Smooth muscle cell (in vitro differentiated cells): ENCODE measurements around the gene RALGDS. TPM values are rescaled to one million over a fixed set of nuclear protein-coding genes. Genes with fewer than 3 reads are reported as not detected.

Source experiments
- DNase-seq: peaks from one replicate; lab custom pipeline; 2025; ENCODE audit not compliant: unreplicated experiment; lab: John Stamatoyannopoulos, UW
- H2AFZ ChIP-seq: fragments of 200-600 bp; sonication (generic); 2 replicates; pipeline ENCODE4 v1.6.0; 2016; ENCODE audit warnings: antibody characterized with exemption, low read depth, mild to moderate bottlenecking
- H3F3A ChIP-seq: fragments of 200-600 bp; sonication (generic); 2 replicates; pipeline ENCODE4 v1.6.0; 2017; ENCODE audit warnings: antibody characterized with exemption, low read depth
- H3K27ac ChIP-seq: fragments of 200-600 bp; sonication (generic); 2 replicates; pipeline ENCODE4 v1.5.1; 2016; ENCODE audit warnings: low read depth, mild to moderate bottlenecking
- H3K27me3 ChIP-seq: fragments of 200-600 bp; sonication (generic); 2 replicates; pipeline ENCODE4 v1.6.1; 2016; ENCODE audit warnings: low read depth, mild to moderate bottlenecking
- H3K36me3 ChIP-seq: fragments of 200-600 bp; sonication (generic); 2 replicates; pipeline ENCODE4 v1.5.1; 2016; ENCODE audit warnings: low read depth
- H3K4me1 ChIP-seq: fragments of 200-600 bp; sonication (generic); 2 replicates; pipeline ENCODE4 v1.5.1; 2016; ENCODE audit warnings: low read depth
- H3K4me2 ChIP-seq: fragments of 200-600 bp; sonication (generic); 2 replicates; pipeline ENCODE4 v1.6.0; 2016; ENCODE audit warnings: mild to moderate bottlenecking
- H3K4me3 ChIP-seq: fragments of 200-600 bp; sonication (generic); 2 replicates; pipeline ENCODE4 v1.5.1; 2016; ENCODE audit warnings: mild to moderate bottlenecking
- H3K79me2 ChIP-seq: fragments of 200-600 bp; sonication (generic); 2 replicates; pipeline ENCODE4 v1.6.0; 2016; ENCODE audit warnings: low read depth, mild to moderate bottlenecking
- H3K9ac ChIP-seq: fragments of 200-600 bp; sonication (generic); 2 replicates; pipeline ENCODE4 v1.6.0; 2016; ENCODE audit warnings: low read depth
- H3K9me3 ChIP-seq: fragments of 200-600 bp; sonication (generic); replicated peaks from 2 replicates; pipeline ENCODE4 v1.5.1; 2016; ENCODE audit warnings: low read depth
- H4K20me1 ChIP-seq: fragments of 200-600 bp; sonication (generic); 2 replicates; pipeline ENCODE4 v1.6.0; 2016; ENCODE audit warnings: low read depth
- WGBS: methylation state at CpG from one replicate; pipeline ENCODE4 v1.1.7; 2016; ENCODE audit warnings: low lambda C conversion rate; 5-methylcytosine and 5-hydroxymethylcytosine counted together
- polyA plus RNA-seq: library from polyadenylated mRNA; unstranded; fragments of >200 nt; fragmentation: Nextera tagmentation; extraction: Ambion mirVana; gene quantifications from 2 replicates; pipeline ENCODE4 v1.2.1, GENCODE V29; 2016
- total RNA-seq: library from RNA; depleted of rRNA; stranded (reverse); fragments of >200 nt; gene quantifications from 2 replicates; pipeline ENCODE4 v1.2.3, GENCODE V29; 2014
- TF ChIP-seq, protein P1 (sequence below): fragments of 200-600 bp; sonication (generic); IDR thresholded peaks from 2 replicates; pipeline ENCODE4 v1.5.1; 2017; ENCODE audit warnings: borderline replicate concordance, mild to moderate bottlenecking, antibody characterized with exemption; ENCODE audit not compliant: insufficient read depth, poor library complexity, severe bottlenecking

RALGDS gene
- total and polyA plus RNA-seq, 2 experiments from 2014 or later, result 27.8 to 37.7 TPM

DNA sequence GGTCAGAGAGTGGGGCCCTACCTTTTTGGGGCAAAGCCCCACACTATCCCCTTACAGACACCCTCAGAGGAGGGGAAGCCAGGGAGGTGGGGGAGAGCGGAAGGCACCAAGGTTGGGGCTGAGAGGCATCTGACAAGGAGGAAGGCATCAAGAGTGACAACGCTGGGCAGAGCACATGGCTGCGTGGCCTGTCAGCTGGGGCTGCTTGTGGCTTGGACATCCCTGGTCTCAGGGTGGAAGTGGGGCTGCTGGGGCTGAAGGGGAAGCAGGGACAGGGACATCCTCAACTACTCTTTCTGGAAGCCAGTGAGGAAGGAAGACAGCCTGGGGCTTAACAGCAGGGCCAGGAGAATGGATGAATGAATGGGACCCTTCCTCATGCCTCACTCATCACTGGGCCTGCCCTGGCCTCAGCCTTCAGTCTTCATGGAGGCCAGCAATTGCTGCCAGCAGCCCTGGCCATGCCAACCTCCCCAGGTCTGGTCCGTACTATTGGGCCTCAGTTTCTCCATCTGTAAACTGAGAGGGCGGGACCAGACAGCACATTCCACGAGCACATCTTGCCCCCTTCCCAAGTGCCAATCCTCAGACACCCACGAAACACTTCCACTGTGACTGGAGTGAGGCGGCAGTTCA, 993 bp upstream of the RALGDS start:
- peak overlapping the region; percentile 80 for H3K27ac ChIP-seq
- 87% methylated on average over 8 of the region's 8 CpGs for WGBS
- H4K20me1 ChIP-seq, result peaks cover 88% of the 10 kb centered on the region
- H3K4me1 ChIP-seq, result peaks cover 17% of the 10 kb centered on the region
- H3K9me3 ChIP-seq, result no peaks in the 10 kb centered on the region
- H3K4me2 ChIP-seq, result no peak overlapping the region
- DNase-seq, result no peak
- no peaks in the 10 kb centered on the region for H3K36me3 ChIP-seq
- no peak overlapping the region for H3K4me3 ChIP-seq
- no peaks in the 10 kb centered on the region for H3K27me3 ChIP-seq
- no peak overlapping the region for H3K9ac ChIP-seq
- TF ChIP-seq, protein P1, sequence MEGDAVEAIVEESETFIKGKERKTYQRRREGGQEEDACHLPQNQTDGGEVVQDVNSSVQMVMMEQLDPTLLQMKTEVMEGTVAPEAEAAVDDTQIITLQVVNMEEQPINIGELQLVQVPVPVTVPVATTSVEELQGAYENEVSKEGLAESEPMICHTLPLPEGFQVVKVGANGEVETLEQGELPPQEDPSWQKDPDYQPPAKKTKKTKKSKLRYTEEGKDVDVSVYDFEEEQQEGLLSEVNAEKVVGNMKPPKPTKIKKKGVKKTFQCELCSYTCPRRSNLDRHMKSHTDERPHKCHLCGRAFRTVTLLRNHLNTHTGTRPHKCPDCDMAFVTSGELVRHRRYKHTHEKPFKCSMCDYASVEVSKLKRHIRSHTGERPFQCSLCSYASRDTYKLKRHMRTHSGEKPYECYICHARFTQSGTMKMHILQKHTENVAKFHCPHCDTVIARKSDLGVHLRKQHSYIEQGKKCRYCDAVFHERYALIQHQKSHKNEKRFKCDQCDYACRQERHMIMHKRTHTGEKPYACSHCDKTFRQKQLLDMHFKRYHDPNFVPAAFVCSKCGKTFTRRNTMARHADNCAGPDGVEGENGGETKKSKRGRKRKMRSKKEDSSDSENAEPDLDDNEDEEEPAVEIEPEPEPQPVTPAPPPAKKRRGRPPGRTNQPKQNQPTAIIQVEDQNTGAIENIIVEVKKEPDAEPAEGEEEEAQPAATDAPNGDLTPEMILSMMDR, result no peak
- peaks cover 14% of the 10 kb centered on the region for H3K79me2 ChIP-seq
- peaks cover 12% of the 10 kb centered on the region for H3F3A ChIP-seq
- H2AFZ ChIP-seq, result no peak overlapping the region

DNA sequence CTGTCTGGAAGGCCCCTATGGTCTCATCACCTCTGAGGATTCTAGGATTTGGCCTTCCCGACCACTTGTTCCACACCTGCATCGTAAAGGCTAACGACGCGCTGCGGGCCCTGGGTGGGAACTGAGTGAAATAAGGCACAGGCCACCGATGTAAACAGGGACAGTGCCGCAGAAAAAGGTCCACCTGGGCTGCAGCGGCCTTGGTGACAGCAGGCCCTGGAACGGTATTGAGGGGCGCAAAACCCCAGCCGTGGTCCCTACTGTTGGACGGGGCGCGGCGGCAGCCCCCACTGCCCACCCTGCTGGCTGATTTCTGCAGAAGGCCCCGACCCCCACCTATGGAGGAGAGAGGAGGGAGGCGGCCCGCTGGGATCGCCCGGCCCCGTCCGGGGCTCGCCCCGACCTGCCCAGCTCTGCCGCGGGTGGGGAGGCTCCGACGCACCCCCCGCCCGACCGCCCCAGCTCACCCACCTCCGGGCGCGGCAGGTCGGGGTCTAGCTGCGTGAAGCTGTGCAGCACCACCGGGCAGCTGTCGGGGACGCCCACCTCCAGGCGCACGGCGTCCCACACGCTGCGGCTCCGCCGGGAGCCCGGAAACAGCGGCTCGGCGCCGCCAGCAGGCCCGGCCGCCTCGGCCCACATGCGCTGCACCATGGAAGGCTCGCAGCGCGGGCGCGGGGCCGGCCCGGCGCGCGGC, 391 bp downstream of the RALGDS start:
- peak overlapping the region; percentile 70 for H3K4me3 ChIP-seq
- no peaks in the 10 kb centered on the region for H3K36me3 ChIP-seq
- no peaks in the 10 kb centered on the region for H3K9me3 ChIP-seq
- H3K4me2 ChIP-seq, result peak overlapping the region; percentile 99
- peaks cover 18% of the 10 kb centered on the region for H3K4me1 ChIP-seq
- H3K27me3 ChIP-seq, result no peaks in the 10 kb centered on the region
- no peak overlapping the region for H2AFZ ChIP-seq
- H4K20me1 ChIP-seq, result peaks cover 86% of the 10 kb centered on the region
- peak overlapping the region; percentile 73 for H3K9ac ChIP-seq
- H3K27ac ChIP-seq, result no peak overlapping the region
- H3F3A ChIP-seq, result peaks cover 12% of the 10 kb centered on the region
- TF ChIP-seq, protein P1, result no peak
- WGBS, result 4% methylated on average over 50 of the region's 66 CpGs
- no peak for DNase-seq
- peaks cover 22% of the 10 kb centered on the region for H3K79me2 ChIP-seq

DNA sequence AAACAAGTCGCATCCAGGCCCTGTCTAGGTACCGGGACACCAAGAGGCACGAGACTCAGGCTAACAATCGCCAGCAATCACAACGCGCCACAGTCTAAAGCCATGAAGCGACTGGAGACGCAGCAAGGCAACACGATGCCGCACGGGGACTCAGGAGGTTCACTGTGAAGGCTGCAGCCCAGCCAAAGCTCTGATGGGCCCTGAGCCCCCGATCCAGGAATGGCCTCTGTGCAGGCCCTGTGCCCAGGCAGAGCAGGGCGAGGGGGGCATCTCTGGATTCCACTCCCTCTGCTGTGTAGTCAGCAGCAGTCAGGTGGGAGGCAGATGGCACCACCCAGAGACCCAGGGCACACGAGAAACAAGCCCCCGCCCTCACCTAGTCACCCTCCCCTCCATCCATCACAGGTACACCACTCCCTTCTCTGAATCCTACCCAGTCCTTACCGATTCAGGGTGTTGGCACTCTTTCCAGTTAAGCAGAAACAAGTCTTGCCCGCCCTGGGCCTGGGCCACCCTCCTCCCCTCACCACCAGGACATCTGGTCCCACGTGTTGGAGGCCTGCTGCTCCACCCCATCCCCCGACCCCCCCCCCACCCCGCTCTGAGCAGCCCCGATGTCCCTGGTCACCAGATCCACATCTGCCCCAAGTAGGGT, 1.1 kb downstream of the RALGDS start:
- Histone ChIP-seq H4K20me1 (peaks cover 86% of the 10 kb centered on the region), H3K9ac (peak overlapping the region; percentile 73), H2AFZ (no peak overlapping the region), H3K79me2 (peaks cover 22% of the 10 kb centered on the region), H3K4me3 (peak overlapping the region; percentile 70), H3F3A (peaks cover 12% of the 10 kb centered on the region), H3K27me3 (no peaks in the 10 kb centered on the region), H3K36me3 (no peaks in the 10 kb centered on the region), H3K4me2 (peak overlapping the region; percentile 99), H3K9me3 (no peaks in the 10 kb centered on the region), H3K4me1 (peaks cover 24% of the 10 kb centered on the region), H3K27ac (no peak overlapping the region)
- WGBS, result 68% methylated on average over 18 of the region's 21 CpGs
- TF ChIP-seq, protein P1, result no peak
- DNase-seq, result no peak
